ENCODE results near the gene UNC13D.

The UNC13D gene

DNA sequence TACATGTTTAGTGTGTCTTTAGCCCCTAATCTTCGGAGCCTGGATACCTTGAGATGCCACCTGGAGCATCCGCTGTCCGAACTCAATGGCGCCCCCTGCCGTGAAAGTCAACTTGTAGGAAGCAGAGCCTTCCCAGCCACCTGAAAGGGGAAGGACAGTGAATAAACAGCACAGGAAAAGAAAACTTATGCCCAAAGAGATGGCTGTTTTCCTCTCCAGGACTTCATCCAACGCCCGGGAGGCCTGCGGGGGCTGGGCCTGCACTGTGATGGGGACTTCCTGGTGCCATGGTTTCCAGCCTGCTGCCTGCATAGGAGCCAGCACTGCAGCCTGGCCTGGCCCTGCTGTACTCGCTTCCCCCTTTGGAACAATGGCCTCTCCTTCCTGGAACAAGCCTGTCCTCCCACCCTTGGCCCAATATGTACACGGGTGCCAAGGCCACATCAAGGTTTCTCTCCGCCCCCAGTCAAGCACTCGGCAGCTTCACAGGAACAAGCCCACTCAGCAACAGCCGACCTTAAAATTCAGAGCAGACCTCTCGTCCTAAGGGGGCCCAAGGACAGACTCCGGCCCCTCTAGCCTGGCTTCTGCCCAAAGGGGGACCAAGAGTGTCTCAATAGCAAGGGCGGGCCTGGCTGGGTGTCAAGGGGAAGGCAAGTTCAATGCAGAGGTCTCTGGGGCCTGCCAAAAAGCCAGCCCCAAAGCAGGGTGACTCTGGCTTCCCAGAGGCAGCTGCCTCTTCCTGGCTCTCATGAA, 4.5 kb upstream of the UNC13D start:
- Histone ChIP-seq H3K4me3 (ENCODE audit: low read depth, low read length) (no peak overlapping the region), H3K27ac (ENCODE audit: extremely low read depth, low read depth, low read length) (no peak overlapping the region), H3K36me3 (ENCODE audit: control insufficient read depth in 2 of 2, insufficient read depth in 1 of 2, low read length in 2 of 2) (peaks cover 7 to 58% of the 10 kb centered on the region in 2 experiments), H3K9me3 (ENCODE audit: control insufficient read depth, insufficient read depth, low read depth, low read length) (no peaks in the 10 kb centered on the region), H3K4me1 (ENCODE audit: control insufficient read depth, insufficient read depth, low read length) (no peaks in the 10 kb centered on the region; the same call in 1 of the 2 replicates)
- ChIA-PET POLR2A (interaction anchor here (1.3 kb wide), 1 partner anchor 69 kb away, joined by 6 read pairs; a partner anchor contains a TSS), CTCF (interaction anchor here (0.6 to 5.5 kb wide), 20 partner anchors 9 to 631 kb away, joined by 3 to 40 read pairs (median 6); partner anchors contain the start of genes ACOX1, GALK1, TEN1 and TRIM47)
- TF ChIP-seq ZNF529 (tag by site-specific recombination; IDR thresholded peaks at IDR 0.05; ENCODE audit: insufficient replicate concordance), result no peak
- no peak for TF ChIP-seq ZSCAN30 (tag by site-specific recombination; IDR thresholded peaks at IDR 0.05)
- no peak for TF ChIP-seq ZNF146 (tag by site-specific recombination; IDR thresholded peaks at IDR 0.05)
- TF ChIP-seq, protein P1, sequence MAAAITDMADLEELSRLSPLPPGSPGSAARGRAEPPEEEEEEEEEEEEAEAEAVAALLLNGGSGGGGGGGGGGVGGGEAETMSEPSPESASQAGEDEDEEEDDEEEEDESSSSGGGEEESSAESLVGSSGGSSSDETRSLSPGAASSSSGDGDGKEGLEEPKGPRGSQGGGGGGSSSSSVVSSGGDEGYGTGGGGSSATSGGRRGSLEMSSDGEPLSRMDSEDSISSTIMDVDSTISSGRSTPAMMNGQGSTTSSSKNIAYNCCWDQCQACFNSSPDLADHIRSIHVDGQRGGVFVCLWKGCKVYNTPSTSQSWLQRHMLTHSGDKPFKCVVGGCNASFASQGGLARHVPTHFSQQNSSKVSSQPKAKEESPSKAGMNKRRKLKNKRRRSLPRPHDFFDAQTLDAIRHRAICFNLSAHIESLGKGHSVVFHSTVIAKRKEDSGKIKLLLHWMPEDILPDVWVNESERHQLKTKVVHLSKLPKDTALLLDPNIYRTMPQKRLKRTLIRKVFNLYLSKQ (tag by site-specific recombination; IDR thresholded peaks at IDR 0.05; ENCODE audit: borderline replicate concordance), result no peak
- TF ChIP-seq, protein P2, sequence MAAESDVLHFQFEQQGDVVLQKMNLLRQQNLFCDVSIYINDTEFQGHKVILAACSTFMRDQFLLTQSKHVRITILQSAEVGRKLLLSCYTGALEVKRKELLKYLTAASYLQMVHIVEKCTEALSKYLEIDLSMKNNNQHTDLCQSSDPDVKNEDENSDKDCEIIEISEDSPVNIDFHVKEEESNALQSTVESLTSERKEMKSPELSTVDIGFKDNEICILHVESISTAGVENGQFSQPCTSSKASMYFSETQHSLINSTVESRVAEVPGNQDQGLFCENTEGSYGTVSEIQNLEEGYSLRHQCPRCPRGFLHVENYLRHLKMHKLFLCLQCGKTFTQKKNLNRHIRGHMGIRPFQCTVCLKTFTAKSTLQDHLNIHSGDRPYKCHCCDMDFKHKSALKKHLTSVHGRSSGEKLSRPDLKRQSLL (tag by site-specific recombination; IDR thresholded peaks at IDR 0.05), result no peak
- TF ChIP-seq, protein P3, sequence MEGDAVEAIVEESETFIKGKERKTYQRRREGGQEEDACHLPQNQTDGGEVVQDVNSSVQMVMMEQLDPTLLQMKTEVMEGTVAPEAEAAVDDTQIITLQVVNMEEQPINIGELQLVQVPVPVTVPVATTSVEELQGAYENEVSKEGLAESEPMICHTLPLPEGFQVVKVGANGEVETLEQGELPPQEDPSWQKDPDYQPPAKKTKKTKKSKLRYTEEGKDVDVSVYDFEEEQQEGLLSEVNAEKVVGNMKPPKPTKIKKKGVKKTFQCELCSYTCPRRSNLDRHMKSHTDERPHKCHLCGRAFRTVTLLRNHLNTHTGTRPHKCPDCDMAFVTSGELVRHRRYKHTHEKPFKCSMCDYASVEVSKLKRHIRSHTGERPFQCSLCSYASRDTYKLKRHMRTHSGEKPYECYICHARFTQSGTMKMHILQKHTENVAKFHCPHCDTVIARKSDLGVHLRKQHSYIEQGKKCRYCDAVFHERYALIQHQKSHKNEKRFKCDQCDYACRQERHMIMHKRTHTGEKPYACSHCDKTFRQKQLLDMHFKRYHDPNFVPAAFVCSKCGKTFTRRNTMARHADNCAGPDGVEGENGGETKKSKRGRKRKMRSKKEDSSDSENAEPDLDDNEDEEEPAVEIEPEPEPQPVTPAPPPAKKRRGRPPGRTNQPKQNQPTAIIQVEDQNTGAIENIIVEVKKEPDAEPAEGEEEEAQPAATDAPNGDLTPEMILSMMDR (tag by site-specific recombination; IDR thresholded peaks at IDR 0.05), result peak; percentile 72
- TF ChIP-seq GLIS1 (tag by site-specific recombination; IDR thresholded peaks at IDR 0.05), result peak; percentile 19; the same call in 1 of the 2 replicates
- no peak for TF ChIP-seq ZFHX2 (tag by site-specific recombination; conservative IDR thresholded peaks at IDR 0.05)
- no peak for TF ChIP-seq ZBTB20 (tag by site-specific recombination; IDR thresholded peaks at IDR 0.05)
- TF ChIP-seq ZNF473 (tag by site-specific recombination; IDR thresholded peaks at IDR 0.05), result no peak
- TF ChIP-seq, protein P4, sequence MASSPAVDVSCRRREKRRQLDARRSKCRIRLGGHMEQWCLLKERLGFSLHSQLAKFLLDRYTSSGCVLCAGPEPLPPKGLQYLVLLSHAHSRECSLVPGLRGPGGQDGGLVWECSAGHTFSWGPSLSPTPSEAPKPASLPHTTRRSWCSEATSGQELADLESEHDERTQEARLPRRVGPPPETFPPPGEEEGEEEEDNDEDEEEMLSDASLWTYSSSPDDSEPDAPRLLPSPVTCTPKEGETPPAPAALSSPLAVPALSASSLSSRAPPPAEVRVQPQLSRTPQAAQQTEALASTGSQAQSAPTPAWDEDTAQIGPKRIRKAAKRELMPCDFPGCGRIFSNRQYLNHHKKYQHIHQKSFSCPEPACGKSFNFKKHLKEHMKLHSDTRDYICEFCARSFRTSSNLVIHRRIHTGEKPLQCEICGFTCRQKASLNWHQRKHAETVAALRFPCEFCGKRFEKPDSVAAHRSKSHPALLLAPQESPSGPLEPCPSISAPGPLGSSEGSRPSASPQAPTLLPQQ (tag by site-specific recombination; IDR thresholded peaks at IDR 0.05), result no peak
- TF ChIP-seq WT1 (tag by site-specific recombination; IDR thresholded peaks at IDR 0.05), result no peak
- no peak for TF ChIP-seq ZNF560 (tag by site-specific recombination; IDR thresholded peaks at IDR 0.05; ENCODE audit: borderline replicate concordance)
- TF ChIP-seq ZNF654 (tag by site-specific recombination; IDR thresholded peaks at IDR 0.05; ENCODE audit: low read depth), result peak; percentile 22; the same call in 1 of the 2 replicates
- TF ChIP-seq TRIM28 (IDR thresholded peaks at IDR 0.05; ENCODE audit: borderline replicate concordance, low read length), result no peak
- TF ChIP-seq ZNF776 (tag by site-specific recombination; IDR thresholded peaks at IDR 0.05; ENCODE audit: borderline replicate concordance), result no peak
- no peak for TF ChIP-seq ZNF2 (tag by site-specific recombination; IDR thresholded peaks at IDR 0.05)
- no peak for TF ChIP-seq ZNF416 (tag by site-specific recombination; IDR thresholded peaks at IDR 0.05)
- TF ChIP-seq, protein P5, sequence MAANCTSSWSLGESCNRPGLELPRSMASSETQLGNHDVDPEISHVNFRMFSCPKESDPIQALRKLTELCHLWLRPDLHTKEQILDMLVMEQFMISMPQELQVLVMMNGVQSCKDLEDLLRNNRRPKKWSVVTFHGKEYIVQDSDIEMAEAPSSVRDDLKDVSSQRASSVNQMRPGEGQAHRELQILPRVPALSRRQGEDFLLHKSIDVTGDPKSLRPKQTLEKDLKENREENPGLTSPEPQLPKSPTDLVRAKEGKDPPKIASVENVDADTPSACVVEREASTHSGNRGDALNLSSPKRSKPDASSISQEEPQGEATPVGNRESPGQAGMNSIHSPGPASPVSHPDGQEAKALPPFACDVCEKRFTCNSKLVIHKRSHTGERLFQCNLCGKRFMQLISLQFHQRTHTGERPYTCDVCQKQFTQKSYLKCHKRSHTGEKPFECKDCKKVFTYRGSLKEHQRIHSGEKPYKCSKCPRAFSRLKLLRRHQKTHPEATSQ (tag by site-specific recombination; IDR thresholded peaks at IDR 0.05), result no peak
- TF ChIP-seq IKZF3 (tag by site-specific recombination; IDR thresholded peaks at IDR 0.05), result no peak
- TF ChIP-seq SALL2 (tag by site-specific recombination; IDR thresholded peaks at IDR 0.05; ENCODE audit: borderline replicate concordance), result no peak
- TF ChIP-seq, protein P6, sequence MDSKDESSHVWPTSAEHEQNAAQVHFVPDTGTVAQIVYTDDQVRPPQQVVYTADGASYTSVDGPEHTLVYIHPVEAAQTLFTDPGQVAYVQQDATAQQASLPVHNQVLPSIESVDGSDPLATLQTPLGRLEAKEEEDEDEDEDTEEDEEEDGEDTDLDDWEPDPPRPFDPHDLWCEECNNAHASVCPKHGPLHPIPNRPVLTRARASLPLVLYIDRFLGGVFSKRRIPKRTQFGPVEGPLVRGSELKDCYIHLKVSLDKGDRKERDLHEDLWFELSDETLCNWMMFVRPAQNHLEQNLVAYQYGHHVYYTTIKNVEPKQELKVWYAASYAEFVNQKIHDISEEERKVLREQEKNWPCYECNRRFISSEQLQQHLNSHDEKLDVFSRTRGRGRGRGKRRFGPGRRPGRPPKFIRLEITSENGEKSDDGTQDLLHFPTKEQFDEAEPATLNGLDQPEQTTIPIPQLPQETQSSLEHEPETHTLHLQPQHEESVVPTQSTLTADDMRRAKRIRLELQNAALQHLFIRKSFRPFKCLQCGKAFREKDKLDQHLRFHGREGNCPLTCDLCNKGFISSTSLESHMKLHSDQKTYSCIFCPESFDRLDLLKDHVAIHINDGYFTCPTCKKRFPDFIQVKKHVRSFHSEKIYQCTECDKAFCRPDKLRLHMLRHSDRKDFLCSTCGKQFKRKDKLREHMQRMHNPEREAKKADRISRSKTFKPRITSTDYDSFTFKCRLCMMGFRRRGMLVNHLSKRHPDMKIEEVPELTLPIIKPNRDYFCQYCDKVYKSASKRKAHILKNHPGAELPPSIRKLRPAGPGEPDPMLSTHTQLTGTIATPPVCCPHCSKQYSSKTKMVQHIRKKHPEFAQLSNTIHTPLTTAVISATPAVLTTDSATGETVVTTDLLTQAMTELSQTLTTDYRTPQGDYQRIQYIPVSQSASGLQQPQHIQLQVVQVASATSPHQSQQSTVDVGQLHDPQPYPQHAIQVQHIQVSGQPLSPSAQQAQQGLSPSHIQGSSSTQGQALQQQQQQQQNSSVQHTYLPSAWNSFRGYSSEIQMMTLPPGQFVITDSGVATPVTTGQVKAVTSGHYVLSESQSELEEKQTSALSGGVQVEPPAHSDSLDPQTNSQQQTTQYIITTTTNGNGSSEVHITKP (tag by site-specific recombination; IDR thresholded peaks at IDR 0.05), result peak; percentile 36; the same call in 1 of the 2 replicates

Data from HEK293 (cell line).